ENCODE measurements around the gene DOCK3. TPM values are rescaled to one million over a fixed set of nuclear protein-coding genes. Genes with fewer than 3 reads are reported as not detected.
A peak's percentile ranks its signal among the peaks of the same experiment; 100 is the strongest.

DOCK3 gene
- total RNA-seq, 1 experiment from 2014 or later = 8.3 TPM

GRCh38 chr3:50885070-50885850, 210.5 kb downstream of the DOCK3 start:
- no peak overlapping the region for H3K4ac ChIP-seq (ENCODE audit: low read depth, low read length)
- no peak overlapping the region for H2BK12ac ChIP-seq (ENCODE audit: insufficient read length, low read depth, low read length)
- peak; percentile 69 for TF ChIP-seq CTCF (conservative IDR thresholded peaks at IDR 0.05)
- no peak overlapping the region for H4K8ac ChIP-seq (replicated peaks; ENCODE audit: insufficient read length, low read depth, low read length)
- no peak overlapping the region for H3K23ac ChIP-seq (ENCODE audit: insufficient read length, low read depth, low read length)
- H2BK5ac ChIP-seq (ENCODE audit: insufficient read length, low read length) = no peak overlapping the region
- peak overlapping the region in 2 of 3 experiments; percentile 6 to 29; a peak in 2 of 7 replicates for H3K27ac Mint-ChIP-seq
- H3K23me2 ChIP-seq (ENCODE audit: insufficient read length, low read depth, low read length, poor library complexity, severe bottlenecking) = no peaks in the 10 kb centered on the region
- H4K20me1 ChIP-seq (ENCODE audit: control insufficient read depth, insufficient read depth, insufficient read length) = no peaks in the 10 kb centered on the region
- peak; percentile 52 for DNase-seq
- no peaks in the 10 kb centered on the region for H3K27me3 Mint-ChIP-seq (ENCODE audit: low read depth)
- H2AFZ ChIP-seq (ENCODE audit: low read length) = no peak overlapping the region
- H3K79me2 ChIP-seq (ENCODE audit: insufficient read depth, low read length) = no peaks in the 10 kb centered on the region
- H3K4me2 ChIP-seq (ENCODE audit: insufficient read depth, insufficient read length, low read length) = no peak overlapping the region
- no peak overlapping the region for H3K56ac ChIP-seq (ENCODE audit: insufficient read length, low read depth, low read length)
- no peak overlapping the region for H3K27ac ChIP-seq (ENCODE audit: insufficient read length, low read depth, low read length)
- H4K91ac ChIP-seq (ENCODE audit: insufficient read length, low read depth, low read length) = no peak overlapping the region
- no peak overlapping the region for H2AK5ac ChIP-seq (ENCODE audit: insufficient read length, low read length)
- H3K4me3 Mint-ChIP-seq = no peak overlapping the region
- H2BK120ac ChIP-seq (ENCODE audit: low read depth, low read length, poor library complexity, severe bottlenecking) = no peak overlapping the region
- H4K5ac ChIP-seq (ENCODE audit: insufficient read length, low read depth, low read length) = no peak overlapping the region
- no CpG with 5 or more reads among the region's 5 CpGs for WGBS (ENCODE audit: extremely low coverage, insufficient read length, low lambda C conversion rate)
- no peaks in the 10 kb centered on the region for H3K4me1 ChIP-seq (ENCODE audit: insufficient read depth, low read length)
- H3K18ac ChIP-seq (ENCODE audit: insufficient read length, low read depth, low read length) = no peak overlapping the region
- no peaks in the 10 kb centered on the region for H3K79me1 ChIP-seq (ENCODE audit: insufficient read depth, low read depth, low read length, poor library complexity, severe bottlenecking)
- H2BK15ac ChIP-seq (ENCODE audit: low read depth, low read length) = no peak overlapping the region
- H3K14ac ChIP-seq (ENCODE audit: insufficient read depth, low read length) = no peak overlapping the region
- no peak overlapping the region for H3K9ac ChIP-seq (ENCODE audit: extremely low read depth, insufficient read length, low read length)
- no peak overlapping the region for H2BK20ac ChIP-seq (ENCODE audit: low read depth, low read length, poor library complexity, severe bottlenecking)
- peaks cover 4 to 11% (median 6%) of the 10 kb centered on the region in 3 experiments; a peak in 4 of 7 replicates for H3K36me3 Mint-ChIP-seq (ENCODE audit: insufficient read depth in 1 of 3, low read depth in 3 of 3)
- no peak overlapping the region for H3T11ph ChIP-seq (ENCODE audit: low read length)
- no peaks in the 10 kb centered on the region for H3K27me3 ChIP-seq (ENCODE audit: insufficient read depth, low read length)
- no peaks in the 10 kb centered on the region for H3K9me3 ChIP-seq (ENCODE audit: control insufficient read depth, low read depth, low read length)
- peaks cover 18 to 19% of the 10 kb centered on the region in 2 experiments for H3K4me1 Mint-ChIP-seq
- peaks cover 2 to 7% of the 10 kb centered on the region in 2 experiments; a peak in 4 of 5 replicates for H3K9me3 Mint-ChIP-seq

Data from H9 (cell line).